T-helper 1 cell treated with Interleukin-12 subunit alpha and Interleukin-12 subunit beta and Interleukin-4 antibody, amounts not matched to agents 30 μg/mL and 1 μg/mL, for 36 hours (primary cell): Measurements from ENCODE around the gene CDK14.
"Not testable (repeated sequence)": the region's sequence is repeated elsewhere in the genome, so short reads cannot be mapped to it uniquely, and the experiment has no call there.

Experiments
- H3K27ac Mint-ChIP-seq: one replicate; pipeline ENCODE4 v1.8.0; 2021; ENCODE audit warnings: mild to moderate bottlenecking, mixed read lengths
- H3K27me3 Mint-ChIP-seq: one replicate; pipeline ENCODE4 v1.8.0; 2021; ENCODE audit warnings: low read depth, mixed read lengths
- H3K36me3 Mint-ChIP-seq: one replicate; pipeline ENCODE4 v1.8.0; 2021; ENCODE audit warnings: low read depth, mixed read lengths
- H3K4me1 Mint-ChIP-seq: one replicate; pipeline ENCODE4 v1.8.0; 2021; ENCODE audit warnings: low read depth, mixed read lengths
- H3K4me3 Mint-ChIP-seq: one replicate; pipeline ENCODE4 v1.8.0; 2021; ENCODE audit warnings: mild to moderate bottlenecking, moderate library complexity, mixed read lengths
- H3K9me3 Mint-ChIP-seq: one replicate; pipeline ENCODE4 v1.8.0; 2021; ENCODE audit warnings: mixed read lengths

The CDK14 gene

GRCh38 chr7:90769036-90769435, 172.9 kb downstream of the CDK14 start:
- no peaks in the 10 kb centered on the region for H3K36me3 Mint-ChIP-seq
- H3K9me3 Mint-ChIP-seq: peaks cover 3% of the 10 kb centered on the region
- H3K4me1 Mint-ChIP-seq: no peaks in the 10 kb centered on the region
- no peaks in the 10 kb centered on the region for H3K27me3 Mint-ChIP-seq
- no peak overlapping the region for H3K4me3 Mint-ChIP-seq
- no peak overlapping the region for H3K27ac Mint-ChIP-seq

- H3K4me1 Mint-ChIP-seq, H3K4me3 Mint-ChIP-seq, H3K9me3 Mint-ChIP-seq, H3K27me3 Mint-ChIP-seq, H3K36me3 Mint-ChIP-seq, H3K27ac Mint-ChIP-seq: not testable (repeated sequence)
Observed at GRCh38 chr7:90769566-90769965, 173.4 kb downstream of the CDK14 start.

GRCh38 chr7:90771281-90771680, 175.2 kb downstream of the CDK14 start:
- Mint-ChIP-seq H3K4me1 (no peaks in the 10 kb centered on the region), H3K27ac (no peak overlapping the region), H3K9me3 (peaks cover 3% of the 10 kb centered on the region), H3K27me3 (no peaks in the 10 kb centered on the region), H3K4me3 (no peak overlapping the region), H3K36me3 (no peaks in the 10 kb centered on the region)

GRCh38 chr7:90772410-90772809, 176.3 kb downstream of the CDK14 start:
- H3K27me3 Mint-ChIP-seq: no peaks in the 10 kb centered on the region
- no peak overlapping the region for H3K4me3 Mint-ChIP-seq
- peaks cover 3% of the 10 kb centered on the region for H3K9me3 Mint-ChIP-seq
- H3K36me3 Mint-ChIP-seq: no peaks in the 10 kb centered on the region
- no peaks in the 10 kb centered on the region for H3K4me1 Mint-ChIP-seq
- H3K27ac Mint-ChIP-seq: no peak overlapping the region

- H3K27ac Mint-ChIP-seq: no peak overlapping the region
- H3K36me3 Mint-ChIP-seq: no peaks in the 10 kb centered on the region
- H3K27me3 Mint-ChIP-seq: no peaks in the 10 kb centered on the region
- H3K4me1 Mint-ChIP-seq: no peaks in the 10 kb centered on the region
- peaks cover 3% of the 10 kb centered on the region for H3K9me3 Mint-ChIP-seq
- H3K4me3 Mint-ChIP-seq: no peak overlapping the region
Observed at GRCh38 chr7:90773269-90773668, 177.1 kb downstream of the CDK14 start.

GRCh38 chr7:90774706-90775105, 178.6 kb downstream of the CDK14 start:
- Mint-ChIP-seq H3K36me3 (no peaks in the 10 kb centered on the region), H3K9me3 (peaks cover 3% of the 10 kb centered on the region), H3K27me3 (no peaks in the 10 kb centered on the region), H3K4me1 (no peaks in the 10 kb centered on the region), H3K27ac (no peak overlapping the region), H3K4me3 (no peak overlapping the region)

- peaks cover 3% of the 10 kb centered on the region for H3K9me3 Mint-ChIP-seq
- H3K27ac Mint-ChIP-seq: no peak overlapping the region
- no peak overlapping the region for H3K4me3 Mint-ChIP-seq
Observed at GRCh38 chr7:90775383-90775965, 179.4 kb downstream of the CDK14 start.

GRCh38 chr7:90777041-90777440, 180.9 kb downstream of the CDK14 start:
- H3K4me1 Mint-ChIP-seq: no peaks in the 10 kb centered on the region
- H3K9me3 Mint-ChIP-seq: peaks cover 3% of the 10 kb centered on the region
- H3K27ac Mint-ChIP-seq: no peak overlapping the region
- H3K36me3 Mint-ChIP-seq: no peaks in the 10 kb centered on the region
- H3K4me3 Mint-ChIP-seq: no peak overlapping the region
- no peaks in the 10 kb centered on the region for H3K27me3 Mint-ChIP-seq

More at GRCh38 chr7:90775383-90775965, 179.4 kb downstream of the CDK14 start:
- H3K4me1 Mint-ChIP-seq: no peaks in the 10 kb centered on the region
- H3K27me3 Mint-ChIP-seq: no peaks in the 10 kb centered on the region
- H3K36me3 Mint-ChIP-seq: no peaks in the 10 kb centered on the region

GRCh38 chr7:90777465-90777864, 181.3 kb downstream of the CDK14 start:
- Mint-ChIP-seq H3K27me3 (no peaks in the 10 kb centered on the region), H3K4me3 (no peak overlapping the region), H3K9me3 (peaks cover 2% of the 10 kb centered on the region), H3K36me3 (no peaks in the 10 kb centered on the region), H3K27ac (no peak overlapping the region), H3K4me1 (no peaks in the 10 kb centered on the region)

GRCh38 chr7:90777886-90778285, 181.8 kb downstream of the CDK14 start:
- H3K4me1 Mint-ChIP-seq: no peaks in the 10 kb centered on the region
- no peak overlapping the region for H3K4me3 Mint-ChIP-seq
- H3K27me3 Mint-ChIP-seq: no peaks in the 10 kb centered on the region
- no peaks in the 10 kb centered on the region for H3K9me3 Mint-ChIP-seq
- no peak overlapping the region for H3K27ac Mint-ChIP-seq
- no peaks in the 10 kb centered on the region for H3K36me3 Mint-ChIP-seq

GRCh38 chr7:90788052-90788451, 191.9 kb downstream of the CDK14 start:
- H3K36me3 Mint-ChIP-seq: no peaks in the 10 kb centered on the region
- no peaks in the 10 kb centered on the region for H3K4me1 Mint-ChIP-seq
- H3K9me3 Mint-ChIP-seq: peaks cover 5% of the 10 kb centered on the region
- no peak overlapping the region for H3K4me3 Mint-ChIP-seq
- no peak overlapping the region for H3K27ac Mint-ChIP-seq
- H3K27me3 Mint-ChIP-seq: no peaks in the 10 kb centered on the region

GRCh38 chr7:90789736-90790306, 193.7 kb downstream of the CDK14 start:
- Mint-ChIP-seq H3K27me3 (no peaks in the 10 kb centered on the region), H3K36me3 (no peaks in the 10 kb centered on the region), H3K4me3 (no peak overlapping the region), H3K27ac (no peak overlapping the region), H3K9me3 (peaks cover 17% of the 10 kb centered on the region), H3K4me1 (no peaks in the 10 kb centered on the region)

- Mint-ChIP-seq H3K27me3 (no peaks in the 10 kb centered on the region), H3K4me3 (no peak overlapping the region), H3K27ac (no peak overlapping the region), H3K4me1 (no peaks in the 10 kb centered on the region), H3K36me3 (no peaks in the 10 kb centered on the region), H3K9me3 (peaks cover 17% of the 10 kb centered on the region)
Observed at GRCh38 chr7:90791596-90791995, 195.5 kb downstream of the CDK14 start.

- no peaks in the 10 kb centered on the region for H3K4me1 Mint-ChIP-seq
- no peaks in the 10 kb centered on the region for H3K36me3 Mint-ChIP-seq
- no peaks in the 10 kb centered on the region for H3K27me3 Mint-ChIP-seq
- peaks cover 18% of the 10 kb centered on the region for H3K9me3 Mint-ChIP-seq
- H3K27ac Mint-ChIP-seq: no peak overlapping the region
- no peak overlapping the region for H3K4me3 Mint-ChIP-seq
Observed at GRCh38 chr7:90792301-90792700, 196.2 kb downstream of the CDK14 start.

- H3K4me3 Mint-ChIP-seq, H3K27ac Mint-ChIP-seq, H3K36me3 Mint-ChIP-seq, H3K4me1 Mint-ChIP-seq, H3K27me3 Mint-ChIP-seq: not testable (repeated sequence)
- H3K9me3 Mint-ChIP-seq: peaks cover 23% of the 10 kb centered on the region
Observed at GRCh38 chr7:90794234-90794633, 198.1 kb downstream of the CDK14 start.

- Mint-ChIP-seq H3K27me3 (no peaks in the 10 kb centered on the region), H3K36me3 (no peaks in the 10 kb centered on the region), H3K9me3 (peaks cover 22% of the 10 kb centered on the region), H3K27ac (no peak overlapping the region), H3K4me1 (no peaks in the 10 kb centered on the region), H3K4me3 (no peak overlapping the region)
Observed at GRCh38 chr7:90797596-90797995, 201.5 kb downstream of the CDK14 start.
